T-helper 17 cell (primary cell): ENCODE results near the gene FAM9B. TPM values are rescaled to one million over a fixed set of nuclear protein-coding genes. Genes with fewer than 3 reads are reported as not detected.

ENCODE experiments used
- ATAC-seq: fragments of 150-1000 bp; cut with Tn5 transposase; 2 replicates; pipeline ENCODE4 v1.10.0; 2021; ENCODE audit warnings: mild to moderate bottlenecking, moderate library complexity
- DNase-seq, 3 donors: peaks; one replicate each; pipeline versions ENCODE4 v3.0.0 to v3.0.0-alpha.2; 2020 to 2021
- H3K9me3 ChIP-seq: one replicate; pipeline ENCODE4 v1.7.0; 2013; ENCODE audit warnings: low read length, mild to moderate bottlenecking; ENCODE audit not compliant: control insufficient read depth, poor library complexity, severe bottlenecking
- H3K27ac Mint-ChIP-seq: one replicate; pipeline ENCODE4 v1.8.0; 2022; ENCODE audit warnings: mild to moderate bottlenecking, moderate library complexity, mixed read lengths
- H3K27me3 Mint-ChIP-seq: one replicate; pipeline ENCODE4 v1.8.0; 2022; ENCODE audit warnings: mixed read lengths
- H3K36me3 Mint-ChIP-seq: one replicate; pipeline ENCODE4 v1.8.0; 2022; ENCODE audit warnings: low read depth, mixed read lengths
- H3K4me1 Mint-ChIP-seq: one replicate; pipeline ENCODE4 v1.8.0; 2022; ENCODE audit warnings: mild to moderate bottlenecking, mixed read lengths
- H3K4me3 Mint-ChIP-seq: one replicate; pipeline ENCODE4 v1.8.0; 2022; ENCODE audit warnings: mild to moderate bottlenecking, moderate library complexity, mixed read lengths
- total RNA-seq, 4 donors: library from RNA in 2 of 4; stranded (reverse) in 2 of 4; gene quantifications; one replicate each; pipeline ENCODE4 v1.2.3 and lab custom pipeline; 2022 to 2026

The FAM9B gene
- total RNA-seq (not detected), total RNA-seq (lab: John Stamatoyannopoulos, UW) (0 reads per million in 2 donors)

DNA sequence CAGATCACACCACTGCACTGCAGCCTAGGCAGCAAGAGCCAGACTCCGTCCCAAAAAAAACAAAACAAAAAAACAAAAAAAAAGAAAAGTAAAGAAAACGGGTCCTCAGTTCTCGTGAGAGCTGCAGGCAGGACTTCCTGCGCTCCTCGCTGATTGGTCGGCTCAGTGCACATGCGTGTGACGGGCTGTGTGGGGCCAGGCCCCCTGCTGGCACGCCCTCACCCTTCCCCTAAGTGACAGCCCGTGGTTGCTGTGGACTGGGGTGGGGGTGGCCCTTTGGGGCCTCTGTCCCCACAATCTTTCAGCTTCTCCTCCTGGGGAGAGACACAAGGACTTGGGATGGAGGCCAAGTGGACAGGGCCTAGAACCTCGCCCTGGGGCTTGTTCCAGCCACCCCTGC lies at the start of gene FAM9B:
Gene FAM9B, minus strand, starts transcription at position 139 of the 400 bp plus-strand sequence. CDS start 1,141 bp downstream, outside the sequence.
- H3K4me1 Mint-ChIP-seq: no peaks in the 10 kb centered on the region
- no peak within 1 kb of the TSS for H3K4me3 Mint-ChIP-seq
- DNase-seq (no peak), ATAC-seq (no peak)
- H3K27ac Mint-ChIP-seq: no peak within 1 kb of the TSS
- no peaks in the 10 kb centered on the region for H3K36me3 Mint-ChIP-seq
- H3K27me3 Mint-ChIP-seq: no peaks in the 10 kb centered on the region
- no peaks in the 10 kb centered on the region for H3K9me3 ChIP-seq

- Mint-ChIP-seq H3K27ac (no peak overlapping the region), H3K27me3 (no peaks in the 10 kb centered on the region), H3K4me1 (peaks cover 2% of the 10 kb centered on the region), H3K4me3 (no peak overlapping the region), H3K36me3 (no peaks in the 10 kb centered on the region)
- no peak for ATAC-seq
- H3K9me3 ChIP-seq: no peaks in the 10 kb centered on the region
- DNase-seq: no peak
These were observed 47.3 kb upstream of the FAM9B start for GRCh38 chrX:9081271-9081670.

- H3K4me3 Mint-ChIP-seq: no peak overlapping the region
- no peaks in the 10 kb centered on the region for H3K27me3 Mint-ChIP-seq
- H3K36me3 Mint-ChIP-seq: no peaks in the 10 kb centered on the region
- H3K27ac Mint-ChIP-seq: no peak overlapping the region
- DNase-seq (no peak), ATAC-seq (no peak)
- no peaks in the 10 kb centered on the region for H3K9me3 ChIP-seq
- peaks cover 4% of the 10 kb centered on the region for H3K4me1 Mint-ChIP-seq
These were observed 40.4 kb upstream of the FAM9B start for GRCh38 chrX:9074326-9074725.

GRCh38 chrX:9072281-9072680 lies 38.4 kb upstream of the FAM9B start:
- no peak for DNase-seq
- H3K9me3 ChIP-seq: no peaks in the 10 kb centered on the region
- Mint-ChIP-seq H3K27me3 (no peaks in the 10 kb centered on the region), H3K36me3 (no peaks in the 10 kb centered on the region), H3K27ac (no peak overlapping the region), H3K4me3 (no peak overlapping the region), H3K4me1 (peaks cover 4% of the 10 kb centered on the region)
- no peak for ATAC-seq

- H3K27ac Mint-ChIP-seq: no peak overlapping the region
- H3K27me3 Mint-ChIP-seq: no peaks in the 10 kb centered on the region
- no peaks in the 10 kb centered on the region for H3K36me3 Mint-ChIP-seq
- DNase-seq (no peak), ATAC-seq (no peak)
- peaks cover 2% of the 10 kb centered on the region for H3K4me1 Mint-ChIP-seq
- no peak overlapping the region for H3K4me3 Mint-ChIP-seq
- no peaks in the 10 kb centered on the region for H3K9me3 ChIP-seq
These were observed 37.2 kb upstream of the FAM9B start for GRCh38 chrX:9071031-9071650.

- DNase-seq: no peak
- H3K9me3 ChIP-seq: no peaks in the 10 kb centered on the region
- Mint-ChIP-seq H3K27me3 (no peaks in the 10 kb centered on the region), H3K36me3 (no peaks in the 10 kb centered on the region), H3K27ac (no peak overlapping the region), H3K4me1 (peaks cover 2% of the 10 kb centered on the region), H3K4me3 (no peak overlapping the region)
- ATAC-seq: no peak
These were observed 35.6 kb upstream of the FAM9B start for GRCh38 chrX:9069573-9069972.

DNA sequence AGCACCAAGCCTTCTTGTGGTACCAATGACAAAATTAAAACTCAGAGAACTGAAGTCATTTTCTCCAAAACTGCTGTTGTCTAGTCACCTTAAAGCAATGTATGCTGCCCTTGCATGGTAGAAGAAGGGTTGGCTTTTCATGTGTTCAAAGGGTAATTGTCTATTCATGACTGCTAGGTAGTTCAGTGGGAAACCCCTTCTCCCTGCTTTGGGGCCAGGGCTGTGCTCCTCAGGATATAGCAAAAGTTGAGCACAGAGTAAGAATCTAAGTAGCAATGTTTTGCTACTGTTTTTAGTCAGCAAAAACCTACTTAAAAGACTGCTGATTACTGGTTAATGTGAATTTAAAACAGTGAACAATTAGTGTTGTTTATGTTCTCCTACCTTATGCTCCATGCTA lies 30.8 kb upstream of the FAM9B start:
- no peaks in the 10 kb centered on the region for H3K9me3 ChIP-seq
- Mint-ChIP-seq H3K4me3 (no peak overlapping the region), H3K27ac (no peak overlapping the region), H3K4me1 (no peaks in the 10 kb centered on the region), H3K36me3 (no peaks in the 10 kb centered on the region), H3K27me3 (no peaks in the 10 kb centered on the region)
- ATAC-seq (no peak), DNase-seq (no peak)

DNA sequence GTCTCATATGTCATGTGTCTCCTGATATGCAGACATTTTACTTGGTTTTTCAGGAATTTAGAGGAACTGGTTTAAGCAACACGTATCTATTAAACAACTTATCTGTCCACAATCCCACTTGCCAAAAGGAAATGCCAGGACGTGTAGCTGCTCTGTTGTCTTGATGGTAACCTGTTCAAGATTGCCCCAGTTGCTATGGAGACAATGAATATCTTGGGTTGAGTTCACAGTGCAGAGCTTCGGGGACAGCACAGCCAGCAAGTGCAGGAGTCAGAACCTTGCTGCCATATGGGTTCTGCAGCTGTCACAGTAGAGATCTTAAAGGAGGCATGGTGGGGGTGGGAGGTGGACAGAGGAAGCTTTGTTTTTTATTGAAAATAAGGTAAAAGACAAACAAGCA lies 28.7 kb upstream of the FAM9B start:
- ATAC-seq (no peak), DNase-seq (no peak)
- no peaks in the 10 kb centered on the region for H3K27me3 Mint-ChIP-seq
- no peaks in the 10 kb centered on the region for H3K9me3 ChIP-seq
- H3K27ac Mint-ChIP-seq: no peak overlapping the region
- H3K4me3 Mint-ChIP-seq: no peak overlapping the region
- H3K36me3 Mint-ChIP-seq: no peaks in the 10 kb centered on the region
- no peaks in the 10 kb centered on the region for H3K4me1 Mint-ChIP-seq

DNA sequence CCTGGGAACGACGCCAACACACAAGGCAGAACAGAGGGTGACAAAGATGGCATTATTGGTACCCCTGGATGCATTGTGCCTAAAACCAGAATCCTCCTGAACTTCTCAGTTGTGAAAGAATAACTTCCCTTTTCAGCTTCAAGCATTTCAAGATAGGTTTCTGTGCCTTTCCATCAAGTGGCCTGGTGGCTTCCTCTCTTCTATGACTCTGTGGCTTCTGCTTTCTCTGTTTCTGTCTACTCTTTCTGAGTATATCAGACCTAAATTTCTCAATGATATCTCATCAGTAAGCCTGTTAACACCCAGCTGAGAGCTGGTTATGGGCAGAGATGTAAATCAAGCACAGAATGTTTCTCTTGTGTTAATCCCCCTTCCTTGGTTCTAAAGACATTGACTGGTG lies 21.4 kb upstream of the FAM9B start:
- DNase-seq (no peak), ATAC-seq (no peak)
- Mint-ChIP-seq H3K36me3 (no peaks in the 10 kb centered on the region), H3K27me3 (no peaks in the 10 kb centered on the region), H3K27ac (no peak overlapping the region), H3K4me1 (no peaks in the 10 kb centered on the region), H3K4me3 (no peak overlapping the region)
- no peaks in the 10 kb centered on the region for H3K9me3 ChIP-seq

GRCh38 chrX:9052081-9052480 lies 18.2 kb upstream of the FAM9B start:
- H3K36me3 Mint-ChIP-seq: no peaks in the 10 kb centered on the region
- ATAC-seq: no peak

GRCh38 chrX:9050331-9050730 lies 16.4 kb upstream of the FAM9B start:
- no peaks in the 10 kb centered on the region for H3K27me3 Mint-ChIP-seq
- no peak overlapping the region for H3K4me3 Mint-ChIP-seq
- H3K27ac Mint-ChIP-seq: no peak overlapping the region
- H3K9me3 ChIP-seq: no peaks in the 10 kb centered on the region
- DNase-seq (no peak), ATAC-seq (no peak)
- no peaks in the 10 kb centered on the region for H3K36me3 Mint-ChIP-seq
- H3K4me1 Mint-ChIP-seq: no peaks in the 10 kb centered on the region

More at GRCh38 chrX:9052081-9052480, 18.2 kb upstream of the FAM9B start:
- H3K9me3 ChIP-seq: no peaks in the 10 kb centered on the region
- no peak for DNase-seq
- Mint-ChIP-seq H3K4me1 (no peaks in the 10 kb centered on the region), H3K27me3 (no peaks in the 10 kb centered on the region), H3K4me3 (no peak overlapping the region), H3K27ac (no peak overlapping the region)

DNA sequence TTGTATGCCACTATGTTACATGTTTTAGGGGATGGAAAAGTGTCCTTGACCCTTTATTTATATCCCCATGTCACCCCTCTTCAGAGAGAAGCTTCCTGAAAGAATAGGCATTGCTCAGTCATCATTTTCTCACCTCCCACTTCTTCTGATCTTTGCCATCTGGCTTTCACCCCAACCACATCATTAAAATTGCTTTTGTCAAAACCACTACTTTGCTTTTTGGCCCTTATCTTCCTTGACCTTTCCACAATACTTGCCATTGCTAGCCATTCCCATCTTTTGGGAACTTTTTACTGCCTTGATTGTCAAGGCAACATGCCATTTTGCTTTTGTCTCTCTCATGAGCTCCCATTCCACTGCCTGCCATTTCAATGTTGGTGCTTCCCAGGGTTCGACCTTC lies 14.9 kb upstream of the FAM9B start:
- no peaks in the 10 kb centered on the region for H3K9me3 ChIP-seq
- ATAC-seq (no peak), DNase-seq (no peak)
- Mint-ChIP-seq H3K4me1 (no peaks in the 10 kb centered on the region), H3K27me3 (no peaks in the 10 kb centered on the region), H3K36me3 (no peaks in the 10 kb centered on the region), H3K27ac (no peak overlapping the region), H3K4me3 (no peak overlapping the region)

DNA sequence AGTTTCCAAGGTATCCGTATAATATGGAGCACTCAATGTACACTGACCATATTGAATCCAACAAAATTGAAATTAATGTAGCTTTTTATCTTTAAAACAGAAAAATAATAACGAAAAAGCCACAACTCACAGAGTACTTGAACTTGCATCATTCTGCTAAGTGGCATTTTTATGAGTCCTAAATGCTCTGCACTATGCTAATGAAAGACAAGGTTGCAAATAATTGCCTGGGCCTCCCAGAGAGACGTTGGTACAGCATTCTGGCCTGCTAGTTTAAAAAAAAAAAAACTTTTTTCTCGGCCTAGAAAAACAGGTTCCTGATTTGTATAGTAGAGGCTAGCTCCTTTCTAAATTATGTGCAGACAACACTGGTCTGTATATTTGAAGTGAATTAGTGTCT lies 4.3 kb upstream of the FAM9B start:
- no peak for DNase-seq
- Mint-ChIP-seq H3K27me3 (no peaks in the 10 kb centered on the region), H3K27ac (no peak overlapping the region), H3K4me1 (no peaks in the 10 kb centered on the region), H3K4me3 (no peak overlapping the region), H3K36me3 (no peaks in the 10 kb centered on the region)
- no peak for ATAC-seq
- H3K9me3 ChIP-seq: no peaks in the 10 kb centered on the region

DNA sequence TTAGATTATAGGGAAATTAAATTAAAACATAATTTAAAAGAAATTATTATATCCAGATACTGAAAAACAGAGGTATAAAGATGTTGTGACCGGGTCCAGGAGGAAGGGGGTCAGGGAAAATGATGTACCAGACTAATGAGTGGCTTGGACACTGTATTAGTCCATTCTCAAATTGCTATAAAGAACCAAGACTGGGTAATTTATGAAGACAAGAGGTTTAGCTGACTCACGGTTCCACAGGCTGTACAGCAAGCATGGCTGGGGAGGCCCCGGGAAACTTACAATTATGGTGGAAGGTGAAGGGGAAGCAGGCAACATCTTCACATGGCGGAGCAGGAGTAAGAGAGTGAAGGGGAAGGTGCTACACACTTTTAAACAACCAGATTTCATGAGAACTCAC lies 3.4 kb upstream of the FAM9B start:
- H3K9me3 ChIP-seq: no peaks in the 10 kb centered on the region
- no peaks in the 10 kb centered on the region for H3K36me3 Mint-ChIP-seq
- H3K27ac Mint-ChIP-seq: no peak overlapping the region
- H3K27me3 Mint-ChIP-seq: no peaks in the 10 kb centered on the region
- H3K4me1 Mint-ChIP-seq: no peaks in the 10 kb centered on the region
- H3K4me3 Mint-ChIP-seq: no peak overlapping the region
- no peak for DNase-seq
- no peak for ATAC-seq
